EH (cell line): ENCODE data around the gene SPACA4.

Experiments
- DNase-seq: peaks from one replicate; pipeline ENCODE4 v3.0.0-alpha.2; 2015; ENCODE audit warnings: low read depth

SPACA4 gene

GRCh38 chr19:48634424-48635262 lies 28.1 kb downstream of the SPACA4 start:
- peak; percentile 96 for DNase-seq

GRCh38 chr19:48635263-48635965 lies 28.9 kb downstream of the SPACA4 start:
- DNase-seq = peak; percentile 53

- DNase-seq = no peak
Measured at GRCh38 chr19:48635966-48636858, 29.7 kb downstream of the SPACA4 start.

- DNase-seq = peak; percentile 54
Measured at GRCh38 chr19:48636859-48637448, 30.4 kb downstream of the SPACA4 start, which contains the start of gene DBP. Gene DBP, minus strand, starts transcription at chr19:48637379. Its CDS starts 385 bp downstream, at chr19:48636994.

GRCh38 chr19:48637449-48637947 lies 31.0 kb downstream of the SPACA4 start:
- DNase-seq = peak; percentile 99

- DNase-seq = peak; percentile 94
Measured at GRCh38 chr19:48637948-48638830, 31.6 kb downstream of the SPACA4 start.

- no peak for DNase-seq
Measured at GRCh38 chr19:48638831-48639381, 32.4 kb downstream of the SPACA4 start.

GRCh38 chr19:48639483-48640375 lies 33.2 kb downstream of the SPACA4 start:
- DNase-seq = no peak

GRCh38 chr19:48641850-48642249 lies 35.3 kb downstream of the SPACA4 start:
- no peak for DNase-seq

GRCh38 chr19:48642862-48643261 lies 36.3 kb downstream of the SPACA4 start:
- no peak for DNase-seq

GRCh38 chr19:48644355-48644754 lies 37.8 kb downstream of the SPACA4 start:
- DNase-seq = no peak

GRCh38 chr19:48644839-48645619 lies 38.5 kb downstream of the SPACA4 start:
- peak; percentile 78 for DNase-seq

GRCh38 chr19:48645620-48646000 lies 39.1 kb downstream of the SPACA4 start:
- peak; percentile 32 for DNase-seq

GRCh38 chr19:48646001-48646721 lies 39.6 kb downstream of the SPACA4 start, which contains the start of gene CA11:
Gene CA11, minus strand, starts transcription at chr19:48646187. Its CDS starts 555 bp downstream, at chr19:48645632.
- peak; percentile 84 for DNase-seq

- no peak for DNase-seq
Measured at GRCh38 chr19:48646722-48647216, 40.2 kb downstream of the SPACA4 start.

- no peak for DNase-seq
Measured at GRCh38 chr19:48648134-48648533, 41.6 kb downstream of the SPACA4 start.

GRCh38 chr19:48650974-48651682 lies 44.6 kb downstream of the SPACA4 start:
- no peak for DNase-seq
